ENCODE data around the gene TMPRSS4. TPM values are rescaled to one million over a fixed set of nuclear protein-coding genes. Genes with fewer than 3 reads are reported as not detected.

Gene TMPRSS4
- total RNA-seq, 4 donors from 2014 or later: 41.3 to 274 (median 159) TPM

GRCh38 chr11:118124929-118125535 is 48.2 kb downstream of the TMPRSS4 start:
- DNase-seq: no peak
- no peaks in the 10 kb centered on the region for H3K9me3 ChIP-seq
- no peak for TF ChIP-seq POLR2A (IDR thresholded peaks at IDR 0.05)
- TF ChIP-seq CTCF (IDR thresholded peaks at IDR 0.05): no peak
- no peak overlapping the region for H3K4me3 ChIP-seq
- H3K4me1 ChIP-seq: no peaks in the 10 kb centered on the region
- H3K27ac ChIP-seq: no peak overlapping the region
- peaks cover 0 to 4% (median 0%) of the 10 kb centered on the region in 3 donors for H3K36me3 ChIP-seq
- H3K27me3 ChIP-seq: no peaks in the 10 kb centered on the region

- Histone ChIP-seq H3K4me3 (no peak overlapping the region), H3K4me1 (no peaks in the 10 kb centered on the region), H3K36me3 (peaks cover 0 to 4% (median 0%) of the 10 kb centered on the region in 3 donors), H3K27ac (no peak overlapping the region), H3K27me3 (no peaks in the 10 kb centered on the region), H3K9me3 (no peaks in the 10 kb centered on the region)
- no peak for TF ChIP-seq POLR2A (IDR thresholded peaks at IDR 0.05)
- no peak for DNase-seq
Measured at GRCh38 chr11:118126082-118126838, 49.4 kb downstream of the TMPRSS4 start.

- TF ChIP-seq CTCF (IDR thresholded peaks at IDR 0.05) (no peak), POLR2A (IDR thresholded peaks at IDR 0.05) (no peak)
- Histone ChIP-seq H3K9me3 (no peaks in the 10 kb centered on the region), H3K4me1 (no peaks in the 10 kb centered on the region), H3K27me3 (no peaks in the 10 kb centered on the region), H3K27ac (no peak overlapping the region), H3K36me3 (no peaks in the 10 kb centered on the region), H3K4me3 (no peak overlapping the region)
- DNase-seq: no peak
Measured at GRCh38 chr11:118128310-118128709, 51.4 kb downstream of the TMPRSS4 start.

GRCh38 chr11:118128721-118129470 is 52.0 kb downstream of the TMPRSS4 start:
- Histone ChIP-seq H3K36me3 (no peaks in the 10 kb centered on the region), H3K4me3 (no peak overlapping the region), H3K27me3 (no peaks in the 10 kb centered on the region), H3K4me1 (no peaks in the 10 kb centered on the region), H3K27ac (no peak overlapping the region), H3K9me3 (no peaks in the 10 kb centered on the region)
- DNase-seq: no peak
- TF ChIP-seq POLR2A (IDR thresholded peaks at IDR 0.05) (no peak), CTCF (IDR thresholded peaks at IDR 0.05) (no peak)

GRCh38 chr11:118129471-118130172 is 52.7 kb downstream of the TMPRSS4 start:
- no peak for DNase-seq
- TF ChIP-seq CTCF (IDR thresholded peaks at IDR 0.05): no peak
- no peak for TF ChIP-seq POLR2A (IDR thresholded peaks at IDR 0.05)

More at GRCh38 chr11:118129471-118130172, 52.7 kb downstream of the TMPRSS4 start:
- Histone ChIP-seq H3K27ac (no peak overlapping the region), H3K4me1 (no peaks in the 10 kb centered on the region), H3K4me3 (no peak overlapping the region), H3K27me3 (no peaks in the 10 kb centered on the region), H3K9me3 (no peaks in the 10 kb centered on the region), H3K36me3 (no peaks in the 10 kb centered on the region)
